ENCODE data around the gene PDGFRB. TPM values are rescaled to one million over a fixed set of nuclear protein-coding genes. Genes with fewer than 3 reads are reported as not detected.

Gene PDGFRB
- total and polyA plus RNA-seq, 10 of the 15 experiments (the other 5 are each of a cell fraction or from before 2014, with no cell fraction given) = 0.02 to 3.0 (median 1.0) TPM

GRCh38 chr5:150103678-150104549 lies 51.7 kb downstream of the PDGFRB start (continued):
- TF ChIP-seq IKZF1 (conservative IDR thresholded peaks at IDR 0.05) (no peak), PML (IDR thresholded peaks at IDR 0.05; ENCODE audit: low read length) (no peak), ZNF687 (IDR thresholded peaks at IDR 0.05) (no peak), SKIL (IDR thresholded peaks at IDR 0.05; ENCODE audit: low read depth, poor library complexity, severe bottlenecking) (no peak)
